ENCODE results near the gene LIMS4.
"Not testable (repeated sequence)": the region's sequence is repeated elsewhere in the genome, so short reads cannot be mapped to it uniquely, and the experiment has no call there.

Gene LIMS4

DNA sequence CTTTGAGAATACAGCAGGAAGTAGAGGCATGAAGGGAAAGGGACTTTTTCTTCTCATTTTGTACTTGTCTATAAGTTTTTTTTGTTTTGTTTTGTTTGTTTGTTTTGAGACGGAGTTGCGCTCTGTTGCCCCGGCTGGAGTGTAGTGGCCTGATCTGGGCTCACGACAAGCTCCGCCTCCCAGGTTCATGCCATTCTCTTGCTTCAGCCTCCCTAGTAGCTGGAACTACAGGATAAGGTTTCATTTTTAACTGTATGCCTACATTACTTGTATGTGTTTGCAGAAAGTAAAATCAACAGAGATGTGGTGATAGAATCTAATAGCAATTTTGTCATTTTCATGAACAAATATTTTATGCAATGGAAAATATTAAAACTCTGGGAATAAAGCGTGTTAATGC is 38.1 kb downstream of the LIMS4 start:
- H3K9ac ChIP-seq (ENCODE audit: low read length); H3K4me3 ChIP-seq (ENCODE audit: low read length); H3K27me3 ChIP-seq (ENCODE audit: control insufficient read depth, insufficient read depth, low read length); H3K36me3 ChIP-seq (ENCODE audit: control insufficient read depth, insufficient read depth, low read length); H3K4me1 ChIP-seq (ENCODE audit: control insufficient read depth, insufficient read depth, low read length); H3K27ac ChIP-seq (ENCODE audit: low read depth, low read length): not testable (repeated sequence)

- not testable (repeated sequence) for H3K27me3 ChIP-seq (ENCODE audit: control insufficient read depth, insufficient read depth, low read length); H3K27ac ChIP-seq (ENCODE audit: low read depth, low read length); H3K36me3 ChIP-seq (ENCODE audit: control insufficient read depth, insufficient read depth, low read length); H3K4me3 ChIP-seq (ENCODE audit: low read length); H3K4me1 ChIP-seq (ENCODE audit: control insufficient read depth, insufficient read depth, low read length); H3K9ac ChIP-seq (ENCODE audit: low read length)
Measured at GRCh38 chr2:110425725-110426124, 46.9 kb downstream of the LIMS4 start.

DNA sequence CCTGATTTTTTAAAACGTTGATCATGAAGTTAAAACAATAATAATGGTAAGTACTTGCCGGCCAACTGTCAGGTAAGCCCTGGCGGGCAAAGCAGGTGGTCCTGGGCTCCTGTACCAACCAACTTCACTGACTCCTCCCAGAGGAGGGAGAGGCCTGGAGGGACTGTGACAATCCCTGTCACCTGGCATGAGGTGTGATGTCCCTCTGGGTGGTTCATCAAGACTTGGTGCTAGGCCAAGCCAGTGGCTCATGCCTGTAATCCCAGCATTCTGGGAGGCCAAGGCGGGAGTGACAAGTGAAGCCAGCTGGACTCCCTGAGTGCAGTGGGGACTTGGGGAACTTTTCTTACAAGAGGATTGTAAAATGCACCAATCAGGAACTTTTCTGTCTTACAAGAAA is 48.2 kb downstream of the LIMS4 start:
- H3K27me3 ChIP-seq (ENCODE audit: control insufficient read depth, insufficient read depth, low read length); H3K9ac ChIP-seq (ENCODE audit: low read length); H3K4me1 ChIP-seq (ENCODE audit: control insufficient read depth, insufficient read depth, low read length); H3K27ac ChIP-seq (ENCODE audit: low read depth, low read length); H3K36me3 ChIP-seq (ENCODE audit: control insufficient read depth, insufficient read depth, low read length); H3K4me3 ChIP-seq (ENCODE audit: low read length): not testable (repeated sequence)

- not testable (repeated sequence) for H3K4me3 ChIP-seq (ENCODE audit: low read length); H3K27me3 ChIP-seq (ENCODE audit: control insufficient read depth, insufficient read depth, low read length); H3K36me3 ChIP-seq (ENCODE audit: control insufficient read depth, insufficient read depth, low read length); H3K27ac ChIP-seq (ENCODE audit: low read depth, low read length); H3K9ac ChIP-seq (ENCODE audit: low read length); H3K4me1 ChIP-seq (ENCODE audit: control insufficient read depth, insufficient read depth, low read length)
Measured at GRCh38 chr2:110423574-110423962, 49.0 kb downstream of the LIMS4 start.

DNA sequence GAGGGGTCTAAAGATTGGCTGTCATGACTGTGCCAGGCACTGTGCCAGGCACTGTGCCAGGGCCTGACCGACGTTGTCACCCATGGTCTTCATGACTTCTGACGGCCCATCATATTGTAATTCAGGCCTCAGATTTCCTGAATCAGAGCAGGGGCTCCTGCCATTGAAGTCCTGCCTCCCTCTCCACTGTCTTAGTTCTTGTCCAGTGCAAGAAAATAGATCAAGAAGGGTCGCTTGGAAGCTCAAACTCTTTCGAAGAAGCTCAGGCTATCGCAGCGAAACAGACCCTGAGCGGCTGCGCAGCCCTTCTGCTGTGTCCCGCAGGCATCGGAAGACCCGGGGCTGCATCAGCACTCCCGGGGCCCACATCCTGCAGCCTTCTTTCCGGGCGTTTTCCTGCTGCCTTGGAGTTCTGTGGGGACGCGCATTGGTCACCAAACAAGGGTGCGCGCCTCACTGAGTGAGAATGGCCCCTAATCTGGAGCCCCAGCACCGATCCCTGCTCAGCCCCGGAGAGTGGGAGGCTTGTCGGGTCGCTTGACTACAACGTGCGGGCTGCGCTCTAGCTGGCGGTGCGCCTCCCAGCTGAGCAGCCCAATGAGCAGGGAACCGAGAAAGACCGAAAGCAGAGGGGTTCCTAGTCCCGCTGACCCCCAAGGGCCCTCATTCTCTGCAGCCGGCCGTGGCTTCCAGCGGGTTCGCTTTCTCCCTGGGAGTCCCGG is 49.6 kb downstream of the LIMS4 start:
- not testable (repeated sequence) for H3K4me3 ChIP-seq (ENCODE audit: low read length); H3K27me3 ChIP-seq (ENCODE audit: control insufficient read depth, insufficient read depth, low read length); H3K36me3 ChIP-seq (ENCODE audit: control insufficient read depth, insufficient read depth, low read length); H3K27ac ChIP-seq (ENCODE audit: low read depth, low read length); H3K9ac ChIP-seq (ENCODE audit: low read length); H3K4me1 ChIP-seq (ENCODE audit: control insufficient read depth, insufficient read depth, low read length)

GRCh38 chr2:110420641-110421354 is 51.8 kb downstream of the LIMS4 start:
- not testable (repeated sequence) for H3K27me3 ChIP-seq (ENCODE audit: control insufficient read depth, insufficient read depth, low read length); H3K4me1 ChIP-seq (ENCODE audit: control insufficient read depth, insufficient read depth, low read length); H3K36me3 ChIP-seq (ENCODE audit: control insufficient read depth, insufficient read depth, low read length); H3K27ac ChIP-seq (ENCODE audit: low read depth, low read length); H3K9ac ChIP-seq (ENCODE audit: low read length); H3K4me3 ChIP-seq (ENCODE audit: low read length)

DNA sequence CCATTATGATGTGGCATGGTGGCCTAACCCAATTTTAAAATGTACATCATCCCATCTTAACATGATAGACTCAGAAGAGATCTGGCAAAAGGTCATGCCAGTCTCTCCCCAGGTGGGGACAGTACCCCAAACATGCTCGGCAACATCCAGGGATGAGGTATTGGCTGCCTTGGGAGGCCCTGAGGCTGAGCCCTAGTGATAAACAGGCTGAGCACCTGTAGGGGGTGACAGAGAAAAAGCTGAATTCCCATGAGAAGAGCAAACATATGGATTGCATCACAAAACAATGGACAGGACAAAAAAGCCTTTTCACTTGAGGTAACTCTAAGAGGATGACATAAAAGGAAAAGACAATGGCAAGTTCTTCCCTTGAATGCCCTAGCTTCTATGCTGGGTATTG is 65.5 kb downstream of the LIMS4 start:
- not testable (repeated sequence) for H3K4me1 ChIP-seq (ENCODE audit: control insufficient read depth, insufficient read depth, low read length); H3K27me3 ChIP-seq (ENCODE audit: control insufficient read depth, insufficient read depth, low read length); H3K36me3 ChIP-seq (ENCODE audit: control insufficient read depth, insufficient read depth, low read length); H3K27ac ChIP-seq (ENCODE audit: low read depth, low read length); H3K9ac ChIP-seq (ENCODE audit: low read length); H3K4me3 ChIP-seq (ENCODE audit: low read length)

GRCh38 chr2:110404988-110405387 is 67.6 kb downstream of the LIMS4 start:
- H3K36me3 ChIP-seq (ENCODE audit: control insufficient read depth, insufficient read depth, low read length); H3K27ac ChIP-seq (ENCODE audit: low read depth, low read length); H3K27me3 ChIP-seq (ENCODE audit: control insufficient read depth, insufficient read depth, low read length); H3K4me3 ChIP-seq (ENCODE audit: low read length); H3K9ac ChIP-seq (ENCODE audit: low read length); H3K4me1 ChIP-seq (ENCODE audit: control insufficient read depth, insufficient read depth, low read length): not testable (repeated sequence)

DNA sequence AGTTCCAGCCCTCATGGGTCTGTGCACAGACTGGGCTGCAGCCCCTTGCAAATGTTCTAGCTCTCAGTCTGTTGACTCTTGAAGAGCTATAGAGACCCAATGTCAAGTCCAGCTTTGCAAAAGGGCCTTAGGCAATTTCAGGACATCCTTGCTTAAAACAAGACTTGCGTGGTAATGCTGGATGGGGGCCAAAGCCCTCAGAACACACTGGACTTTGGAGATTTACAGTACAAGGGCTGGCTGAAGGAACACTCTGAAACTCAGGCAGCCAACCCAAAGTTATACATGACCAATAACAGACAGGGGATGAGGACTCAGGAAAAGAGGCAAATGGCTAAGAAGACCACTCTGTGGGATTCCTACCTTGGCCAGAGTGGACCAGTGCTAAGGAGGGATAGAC is 68.4 kb downstream of the LIMS4 start:
- not testable (repeated sequence) for H3K27me3 ChIP-seq (ENCODE audit: control insufficient read depth, insufficient read depth, low read length); H3K36me3 ChIP-seq (ENCODE audit: control insufficient read depth, insufficient read depth, low read length); H3K4me3 ChIP-seq (ENCODE audit: low read length); H3K27ac ChIP-seq (ENCODE audit: low read depth, low read length); H3K4me1 ChIP-seq (ENCODE audit: control insufficient read depth, insufficient read depth, low read length); H3K9ac ChIP-seq (ENCODE audit: low read length)

- H3K27me3 ChIP-seq (ENCODE audit: control insufficient read depth, insufficient read depth, low read length); H3K27ac ChIP-seq (ENCODE audit: low read depth, low read length); H3K4me1 ChIP-seq (ENCODE audit: control insufficient read depth, insufficient read depth, low read length); H3K36me3 ChIP-seq (ENCODE audit: control insufficient read depth, insufficient read depth, low read length); H3K9ac ChIP-seq (ENCODE audit: low read length); H3K4me3 ChIP-seq (ENCODE audit: low read length): not testable (repeated sequence)
Measured at GRCh38 chr2:110401001-110401618, 71.5 kb downstream of the LIMS4 start.

DNA sequence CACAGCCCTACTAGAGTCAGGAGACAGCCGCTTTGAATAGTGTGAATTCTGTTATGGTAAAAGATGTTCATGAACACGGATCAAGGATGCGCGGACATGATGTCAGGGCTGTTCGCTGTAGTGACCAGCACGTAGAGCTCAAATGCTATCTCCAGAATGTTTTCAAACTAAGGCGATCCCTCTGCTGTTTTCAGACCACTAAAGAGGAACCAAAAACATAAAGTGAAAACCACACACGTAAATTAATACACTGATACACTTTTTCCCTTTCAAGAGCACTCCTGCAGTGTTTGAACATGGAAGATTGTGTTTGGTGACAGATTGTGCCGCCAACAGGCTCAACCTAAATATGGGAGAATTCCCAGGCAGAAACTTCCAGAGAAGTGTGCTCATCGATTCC is 73.2 kb downstream of the LIMS4 start:
- H3K4me1 ChIP-seq (ENCODE audit: control insufficient read depth, insufficient read depth, low read length); H3K9ac ChIP-seq (ENCODE audit: low read length); H3K27ac ChIP-seq (ENCODE audit: low read depth, low read length); H3K36me3 ChIP-seq (ENCODE audit: control insufficient read depth, insufficient read depth, low read length); H3K4me3 ChIP-seq (ENCODE audit: low read length); H3K27me3 ChIP-seq (ENCODE audit: control insufficient read depth, insufficient read depth, low read length): not testable (repeated sequence)

GRCh38 chr2:110395990-110396389 is 76.6 kb downstream of the LIMS4 start:
- H3K4me1 ChIP-seq (ENCODE audit: control insufficient read depth, insufficient read depth, low read length); H3K27me3 ChIP-seq (ENCODE audit: control insufficient read depth, insufficient read depth, low read length); H3K9ac ChIP-seq (ENCODE audit: low read length); H3K27ac ChIP-seq (ENCODE audit: low read depth, low read length); H3K4me3 ChIP-seq (ENCODE audit: low read length); H3K36me3 ChIP-seq (ENCODE audit: control insufficient read depth, insufficient read depth, low read length): not testable (repeated sequence)

Measured in rectal smooth muscle tissue (tissue), 1 donor.